B cell (primary cell): ENCODE results near the gene PTPRT. TPM values are rescaled to one million over a fixed set of nuclear protein-coding genes. Genes with fewer than 3 reads are reported as not detected.

Experiments used
- ATAC-seq: fragments of 200-7000 bp; cut with Tn5 transposase; one replicate; pipeline ENCODE4 v1.10.0; 2021; ENCODE audit warnings: low read depth, mild to moderate bottlenecking, moderate number of reproducible peaks, moderate library complexity
- CTCF ChIA-PET: fragments of 350-600 bp; sonication (Branson Sonifier 250); formaldehyde crosslinking; loops from one replicate; lab custom pipeline; 2021; ENCODE audit warnings: antibody characterized with exemption, inconsistent platforms; lab: Charles Lee
- POLR2A ChIA-PET: fragments of 350-600 bp; sonication (Branson Sonifier 250); formaldehyde crosslinking; loops from one replicate; lab custom pipeline; 2021; ENCODE audit warnings: antibody characterized with exemption; lab: Charles Lee
- DNase-seq: peaks from one replicate; pipeline ENCODE4 v3.0.0; 2013
- H2AFZ ChIP-seq: 2 replicates; pipeline ENCODE4 v1.6.1; 2012; ENCODE audit warnings: mild to moderate bottlenecking, low read depth, low read length; ENCODE audit not compliant: insufficient read depth, poor library complexity, severe bottlenecking
- H3K27ac ChIP-seq, 2 donors: 1 replicate in 1 of 2; 2 replicates in 1 of 2; pipeline ENCODE4 v1.5.1; 2012 to 2013; ENCODE audit warnings: low read length in 2 of 2, mild to moderate bottlenecking in 2 of 2, moderate library complexity in 1 of 2
- H3K27me3 ChIP-seq, 4 experiments: fragments of 200-600 bp in 1 of 4; sonication (generic) in 1 of 4; replicated peaks in 1 of 4; 1 replicate in 2 of 4; 2 replicates in 2 of 4; pipeline versions ENCODE4 v1.6.1 to v1.7.0; 2013 to 2016; ENCODE audit warnings: low read length in 3 of 4, mild to moderate bottlenecking in 2 of 4, mixed read lengths in 1 of 4, moderate library complexity in 1 of 4; ENCODE audit not compliant: insufficient read depth in 4 of 4, control insufficient read depth in 3 of 4; ENCODE audit errors: control extremely low read depth in 1 of 4
- H3K36me3 ChIP-seq, 2 experiments: replicated peaks in 1 of 2; 1 replicate in 1 of 2; 2 replicates in 1 of 2; pipeline versions ENCODE4 v1.6.1 to v1.7.1; 2013; ENCODE audit warnings: low read length in 1 of 2; ENCODE audit not compliant: insufficient read depth in 2 of 2, control insufficient read depth in 1 of 2; ENCODE audit errors: control extremely low read depth in 1 of 2, extremely low read depth in 1 of 2
- H3K4me1 ChIP-seq, 2 donors: fragments of 200-600 bp in 1 of 2; sonication (generic) in 1 of 2; 1 replicate in 1 of 2; 2 replicates in 1 of 2; pipeline versions ENCODE4 v1.5.1 to v1.6.1; 2013 to 2017; ENCODE audit warnings: low read length in 2 of 2; ENCODE audit not compliant: control insufficient read depth in 2 of 2, insufficient read depth in 2 of 2
- H3K4me2 ChIP-seq: replicated peaks from 2 replicates; pipeline ENCODE3; 2012; ENCODE audit warnings: mild to moderate bottlenecking, low read depth, low read length; ENCODE audit not compliant: poor library complexity, severe bottlenecking
- H3K4me3 ChIP-seq, 5 experiments: fragments of 200-600 bp in 1 of 5; sonication (generic) in 1 of 5; 1 replicate in 3 of 5; 2 replicates in 2 of 5; pipeline versions ENCODE4 v1.5.1 to v1.7.0; 2011 to 2016; ENCODE audit warnings: low read length in 4 of 5, mild to moderate bottlenecking in 4 of 5, low read depth in 2 of 5, control low read depth in 1 of 5, moderate library complexity in 1 of 5; ENCODE audit not compliant: insufficient read depth in 1 of 5; ENCODE audit errors: control extremely low read depth in 1 of 5, extremely low read depth in 1 of 5
- H3K79me2 ChIP-seq: fragments of 200-600 bp; sonication (generic); one replicate; pipeline ENCODE4 v1.6.0; 2016; ENCODE audit warnings: low read length; ENCODE audit not compliant: control insufficient read depth, insufficient read depth
- H3K9ac ChIP-seq: fragments of 200-600 bp; sonication (generic); 2 replicates; pipeline ENCODE4 v1.6.1; 2017; ENCODE audit warnings: mild to moderate bottlenecking, low read length, moderate library complexity
- H3K9me3 ChIP-seq, 3 donors: one replicate each; pipeline versions ENCODE4 v1.6.1 to v1.7.1; 2013; ENCODE audit warnings: low read length in 2 of 3; ENCODE audit not compliant: control insufficient read depth in 2 of 3, insufficient read depth in 1 of 3; ENCODE audit errors: control extremely low read depth in 1 of 3
- H4K20me1 ChIP-seq: 2 replicates; pipeline ENCODE4 v1.6.0; 2012; ENCODE audit warnings: mild to moderate bottlenecking, low read length; ENCODE audit not compliant: insufficient read depth, control insufficient read depth, poor library complexity, severe bottlenecking
- H3K27ac Mint-ChIP-seq: one replicate; pipeline ENCODE4 v1.8.0; 2021; ENCODE audit warnings: mixed read lengths
- H3K27me3 Mint-ChIP-seq: one replicate; pipeline ENCODE4 v1.8.0; 2021; ENCODE audit warnings: mixed read lengths
- H3K4me1 Mint-ChIP-seq: one replicate; pipeline ENCODE4 v1.8.0; 2021; ENCODE audit warnings: mixed read lengths
- H3K4me3 Mint-ChIP-seq: one replicate; pipeline ENCODE4 v1.8.0; 2021; ENCODE audit warnings: mixed read lengths
- H3K9me3 Mint-ChIP-seq: one replicate; pipeline ENCODE4 v1.8.0; 2022; ENCODE audit warnings: mixed read lengths; ENCODE audit not compliant: insufficient read depth
- EZH2 ChIP-seq: IDR thresholded peaks from 2 replicates; pipeline ENCODE4 v1.6.1; 2012; ENCODE audit warnings: borderline replicate concordance, low read depth, mild to moderate bottlenecking, moderate library complexity, low read length; ENCODE audit not compliant: insufficient read depth, poor library complexity, severe bottlenecking
- WGBS: methylation state at CpG from one replicate; pipeline ENCODE4 v1.1.5; 2013; ENCODE audit warnings: missing lambda C conversion rate; ENCODE audit not compliant: insufficient coverage; 5-methylcytosine and 5-hydroxymethylcytosine counted together
- intact Hi-C: fragments of 100-400 bp; cut with micrococcal nuclease; formaldehyde crosslinking; loops from one replicate; pipeline ENCODE4 v1.10.0; 2022
- polyA plus RNA-seq: library from polyadenylated mRNA; depleted of rRNA; stranded (reverse); fragments of >200 nt; gene quantifications from 2 replicates; pipeline ENCODE4 v1.2.3, GENCODE V29; 2012
- total RNA-seq, 2 donors: library from RNA; stranded (reverse); fragments of 120-200 nt in 1 of 2; gene quantifications; 1 replicate in 1 of 2; 2 replicates in 1 of 2; pipeline versions ENCODE4 v1.2.3 to v1.2.4, GENCODE V29; 2013 to 2022
- TF ChIP-seq, protein P1 (sequence below): fragments of 200-600 bp; IDR thresholded peaks from one replicate; pipeline ENCODE4 v1.8.0; 2022; ENCODE audit warnings: antibody characterized with exemption, mild to moderate bottlenecking

PTPRT gene
- total and polyA plus RNA-seq, 2 donors (not counting 1 experiment from before 2014, with no cell fraction given), result not detected

DNA sequence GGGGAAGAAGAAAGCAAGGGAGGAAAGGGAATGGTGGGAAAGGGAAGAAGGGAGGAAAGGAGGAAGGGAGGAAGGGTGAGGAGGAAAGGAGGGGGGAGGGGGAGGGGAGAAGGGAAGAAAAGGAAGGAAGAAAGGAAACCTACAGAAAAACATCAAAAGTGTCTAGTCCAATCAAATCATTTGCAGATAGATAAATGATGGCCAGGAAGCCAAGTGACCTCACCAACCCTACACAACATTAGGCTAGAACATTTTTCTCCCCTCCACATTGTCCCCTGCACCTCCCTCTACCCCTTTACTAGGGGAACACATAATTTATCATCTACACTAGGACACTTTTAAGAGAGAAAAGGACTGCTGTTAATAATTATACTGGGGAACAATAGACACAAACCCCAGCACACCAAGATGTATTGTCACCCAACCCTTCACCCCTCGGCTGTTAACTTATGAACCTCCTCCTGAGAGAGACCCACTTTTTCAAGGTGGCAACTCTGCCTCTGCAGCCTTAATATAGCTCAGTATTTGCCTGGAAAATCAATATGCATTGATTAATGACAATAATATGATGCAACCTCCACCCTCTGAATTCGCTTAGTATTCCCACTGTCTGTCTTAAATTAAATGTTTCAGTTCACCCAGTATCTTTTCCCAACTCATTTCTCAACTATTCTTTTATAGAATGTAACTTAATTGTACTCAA is 231.2 kb downstream of the PTPRT start:
- no peak for DNase-seq
- intact Hi-C loops, result no loop called here
- Histone ChIP-seq H2AFZ (no peak overlapping the region), H3K79me2 (no peaks in the 10 kb centered on the region), H4K20me1 (no peaks in the 10 kb centered on the region), H3K9me3 (peaks cover 0 to 3% (median 0%) of the 10 kb centered on the region in 3 donors), H3K27ac (no peak overlapping the region), H3K9ac (no peak overlapping the region), H3K4me3 (no peak overlapping the region), H3K27me3 (peaks cover 0 to 2% (median 0%) of the 10 kb centered on the region in 4 experiments), H3K36me3 (no peaks in the 10 kb centered on the region), H3K4me2 (no peak overlapping the region), H3K4me1 (no peaks in the 10 kb centered on the region)
- peaks cover 3% of the 10 kb centered on the region for H3K27me3 Mint-ChIP-seq
- ChIA-PET CTCF (no interaction called here), POLR2A (no interaction called here)
- ATAC-seq, result no peak
- H3K4me1 Mint-ChIP-seq, result no peaks in the 10 kb centered on the region
- WGBS, result no CpG with 5 or more reads among the region's 2 CpGs
- TF ChIP-seq EZH2, result no peak
- TF ChIP-seq, protein P1, sequence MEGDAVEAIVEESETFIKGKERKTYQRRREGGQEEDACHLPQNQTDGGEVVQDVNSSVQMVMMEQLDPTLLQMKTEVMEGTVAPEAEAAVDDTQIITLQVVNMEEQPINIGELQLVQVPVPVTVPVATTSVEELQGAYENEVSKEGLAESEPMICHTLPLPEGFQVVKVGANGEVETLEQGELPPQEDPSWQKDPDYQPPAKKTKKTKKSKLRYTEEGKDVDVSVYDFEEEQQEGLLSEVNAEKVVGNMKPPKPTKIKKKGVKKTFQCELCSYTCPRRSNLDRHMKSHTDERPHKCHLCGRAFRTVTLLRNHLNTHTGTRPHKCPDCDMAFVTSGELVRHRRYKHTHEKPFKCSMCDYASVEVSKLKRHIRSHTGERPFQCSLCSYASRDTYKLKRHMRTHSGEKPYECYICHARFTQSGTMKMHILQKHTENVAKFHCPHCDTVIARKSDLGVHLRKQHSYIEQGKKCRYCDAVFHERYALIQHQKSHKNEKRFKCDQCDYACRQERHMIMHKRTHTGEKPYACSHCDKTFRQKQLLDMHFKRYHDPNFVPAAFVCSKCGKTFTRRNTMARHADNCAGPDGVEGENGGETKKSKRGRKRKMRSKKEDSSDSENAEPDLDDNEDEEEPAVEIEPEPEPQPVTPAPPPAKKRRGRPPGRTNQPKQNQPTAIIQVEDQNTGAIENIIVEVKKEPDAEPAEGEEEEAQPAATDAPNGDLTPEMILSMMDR, result no peak
- no peak overlapping the region for H3K4me3 Mint-ChIP-seq
- no peak overlapping the region for H3K27ac Mint-ChIP-seq
- H3K9me3 Mint-ChIP-seq, result peaks cover 4% of the 10 kb centered on the region

DNA sequence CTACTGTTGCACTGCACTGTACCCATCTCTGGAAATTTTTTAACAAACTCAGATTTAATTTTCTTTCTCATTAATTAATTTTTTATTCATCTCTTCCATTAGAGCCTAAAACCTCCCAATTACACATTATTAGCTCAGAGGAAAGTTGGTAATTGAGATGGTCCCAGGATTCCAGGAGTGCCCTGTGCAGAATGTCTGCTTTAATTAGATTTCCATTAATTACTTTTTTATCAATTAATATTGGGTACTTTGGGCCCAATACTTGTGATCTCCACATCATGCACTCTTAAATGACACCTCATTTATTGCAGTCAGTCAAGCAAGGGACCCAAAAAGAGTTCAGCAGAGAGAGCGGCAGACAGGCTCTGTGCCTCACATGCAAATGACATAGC is 232.0 kb downstream of the PTPRT start:
- CTCF ChIA-PET, result no interaction called here

More for the DNA sequence above, 232.0 kb downstream of the PTPRT start:
- peaks cover 3% of the 10 kb centered on the region for H3K27me3 Mint-ChIP-seq
- Histone ChIP-seq H3K4me3 (no peak overlapping the region), H3K9ac (no peak overlapping the region), H3K4me2 (no peak overlapping the region), H3K79me2 (no peaks in the 10 kb centered on the region), H3K4me1 (no peaks in the 10 kb centered on the region), H3K27ac (no peak overlapping the region), H3K27me3 (peaks cover 0 to 2% (median 0%) of the 10 kb centered on the region in 4 experiments), H3K9me3 (no peaks in the 10 kb centered on the region), H2AFZ (no peak overlapping the region), H3K36me3 (no peaks in the 10 kb centered on the region), H4K20me1 (no peaks in the 10 kb centered on the region)
- no peak for DNase-seq
- H3K27ac Mint-ChIP-seq, result no peak overlapping the region
- TF ChIP-seq, protein P1, result no peak
- TF ChIP-seq EZH2, result no peak
- WGBS, result 83% methylated on average over 1 of the region's 1 CpG
- peaks cover 4% of the 10 kb centered on the region for H3K9me3 Mint-ChIP-seq
- intact Hi-C loops, result no loop called here
- POLR2A ChIA-PET, result no interaction called here
- no peaks in the 10 kb centered on the region for H3K4me1 Mint-ChIP-seq
- no peak overlapping the region for H3K4me3 Mint-ChIP-seq
- ATAC-seq, result no peak
